ENCODE measurements around the gene PRAMEF20.

PRAMEF20 gene

DNA sequence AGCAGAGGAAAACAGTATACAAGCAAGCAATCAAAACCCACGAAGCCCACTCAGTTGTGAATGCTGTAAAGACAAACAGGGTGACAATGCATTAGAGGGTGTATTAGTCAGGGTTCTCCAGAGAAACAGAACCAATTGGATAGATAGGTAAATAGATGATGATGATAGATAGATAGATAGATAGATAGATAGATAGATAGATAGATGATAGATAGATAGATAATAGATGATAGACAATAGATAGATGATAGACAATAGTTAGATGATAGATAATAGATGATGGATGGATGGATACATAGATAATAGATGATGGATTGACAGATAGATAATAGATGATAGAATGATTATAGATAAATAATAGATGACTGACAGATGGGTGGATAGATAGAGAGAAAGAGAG lies 55.3 kb downstream of the PRAMEF20 start:
- no peak for DNase-seq

GRCh38 chr1:13469343-13469742 lies 59.1 kb downstream of the PRAMEF20 start:
- DNase-seq: no peak
